ENCODE measurements around the gene CFD.
"Not testable (repeated sequence)": the region's sequence is repeated elsewhere in the genome, so short reads cannot be mapped to it uniquely, and the experiment has no call there.

CFD gene

DNA sequence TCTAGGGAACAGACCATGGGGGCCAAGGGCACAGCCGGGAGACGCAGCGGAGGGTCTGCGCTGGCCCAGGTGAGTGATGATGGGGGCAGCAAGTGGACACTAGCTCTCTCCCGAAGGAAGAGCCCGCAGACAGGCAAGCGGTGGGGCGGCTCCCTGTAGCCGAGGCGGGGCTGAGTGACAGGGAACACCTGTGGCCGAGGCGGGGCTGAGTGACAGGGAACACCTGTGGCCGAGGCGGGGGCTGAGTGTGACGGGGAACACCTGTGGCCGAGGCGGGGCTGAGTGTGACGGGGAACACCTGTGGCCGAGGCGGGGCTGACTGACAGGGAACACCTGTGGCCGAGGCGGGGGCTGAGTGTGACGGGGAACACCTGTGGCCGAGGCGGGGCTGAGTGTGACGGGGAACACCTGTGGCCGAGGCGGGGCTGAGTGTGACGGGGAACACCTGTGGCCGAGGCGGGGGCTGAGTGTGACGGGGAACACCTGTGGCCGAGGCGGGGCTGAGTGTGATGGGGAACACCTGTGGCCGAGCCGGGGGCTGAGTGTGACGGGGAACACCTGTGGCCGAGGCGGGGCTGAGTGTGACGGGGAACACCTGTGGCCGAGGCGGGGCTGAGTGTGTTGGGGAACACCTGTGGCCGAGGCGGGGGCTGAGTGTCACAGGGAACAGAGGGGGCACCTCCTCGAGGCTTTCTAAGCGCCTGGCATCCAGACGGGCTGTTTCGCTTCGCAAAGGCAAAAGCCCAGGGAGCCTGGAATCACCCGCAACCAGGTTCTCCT, 32.1 kb downstream of the CFD start:
- not testable (repeated sequence) for DNase-seq

DNA sequence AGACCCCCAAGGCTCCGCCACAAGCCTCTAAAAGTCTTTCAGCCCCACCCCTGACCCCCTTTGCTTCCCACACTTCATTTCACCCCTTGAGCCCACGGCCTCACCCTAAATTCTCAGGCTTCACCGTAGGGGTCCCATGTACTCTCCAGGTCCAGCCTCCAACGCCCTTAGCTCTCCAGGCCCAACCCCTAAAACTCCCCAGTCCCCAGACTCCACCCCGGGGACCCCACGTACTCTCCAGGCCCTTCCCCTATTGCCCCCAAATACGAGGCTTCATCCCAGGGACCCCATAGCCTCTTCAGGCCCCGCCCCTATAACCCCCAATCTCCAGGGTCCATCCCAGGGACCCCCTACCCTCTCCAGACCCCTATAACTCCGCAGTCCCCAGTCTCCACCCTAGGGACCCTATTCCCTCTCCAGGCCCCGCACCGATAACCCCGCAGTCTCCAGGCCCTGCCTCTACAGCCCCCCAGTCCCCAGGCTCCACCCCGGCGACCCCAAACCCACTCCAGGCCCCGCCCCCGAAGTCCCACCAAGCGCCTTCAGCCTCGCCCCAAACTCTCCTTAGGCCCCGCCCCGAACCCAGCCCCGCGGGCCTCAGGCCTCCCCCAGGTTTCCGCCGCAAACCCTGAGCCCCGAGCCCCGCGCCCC, 32.9 kb downstream of the CFD start:
- DNase-seq: no peak

DNA sequence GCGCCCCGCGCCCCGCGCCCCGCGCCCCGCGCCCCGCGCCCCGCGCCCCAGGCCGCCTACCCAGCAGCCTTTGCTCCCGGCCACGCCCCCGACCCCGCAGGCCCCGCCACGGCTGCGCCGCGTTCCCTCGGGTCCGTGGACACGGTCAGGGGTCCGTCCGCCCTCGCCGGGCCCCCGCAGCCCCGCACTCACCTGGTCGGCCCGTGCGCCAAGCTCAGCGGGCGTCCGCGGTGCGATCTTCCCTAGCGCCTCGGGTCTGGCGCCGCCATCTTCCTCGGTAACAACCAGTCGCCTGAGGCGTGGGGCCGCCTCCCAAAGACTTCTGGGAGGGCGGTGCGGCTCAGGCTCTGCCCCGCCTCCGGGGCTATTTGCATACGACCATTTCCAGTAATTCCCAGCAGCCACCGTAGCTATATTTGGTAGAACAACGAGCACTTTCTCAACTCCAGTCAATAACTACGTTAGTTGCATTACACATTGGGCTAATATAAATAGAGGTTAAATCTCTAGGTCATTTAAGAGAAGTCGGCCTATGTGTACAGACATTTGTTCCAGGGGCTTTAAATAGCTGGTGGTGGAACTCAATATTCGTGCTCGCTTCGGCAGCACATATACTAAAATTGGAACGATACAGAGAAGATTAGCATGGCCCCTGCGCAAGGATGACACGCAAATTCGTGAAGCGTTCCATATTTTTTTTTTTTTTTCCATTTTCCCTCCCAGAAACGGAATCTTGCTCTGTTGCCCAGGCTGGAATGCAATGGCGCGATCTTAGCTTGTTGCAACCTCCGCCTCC, 33.6 kb downstream of the CFD start, which contains the start of the genes MED16 and RNU6-9:
Gene MED16 (minus strand): TSS at position 294 of the 796 bp plus-strand sequence. CDS start 2,056 bp downstream, outside the sequence.
Gene RNU6-9 (plus strand): TSS at position 591 of the 796 bp plus-strand sequence.
- DNase-seq: peak; percentile 64

DNA sequence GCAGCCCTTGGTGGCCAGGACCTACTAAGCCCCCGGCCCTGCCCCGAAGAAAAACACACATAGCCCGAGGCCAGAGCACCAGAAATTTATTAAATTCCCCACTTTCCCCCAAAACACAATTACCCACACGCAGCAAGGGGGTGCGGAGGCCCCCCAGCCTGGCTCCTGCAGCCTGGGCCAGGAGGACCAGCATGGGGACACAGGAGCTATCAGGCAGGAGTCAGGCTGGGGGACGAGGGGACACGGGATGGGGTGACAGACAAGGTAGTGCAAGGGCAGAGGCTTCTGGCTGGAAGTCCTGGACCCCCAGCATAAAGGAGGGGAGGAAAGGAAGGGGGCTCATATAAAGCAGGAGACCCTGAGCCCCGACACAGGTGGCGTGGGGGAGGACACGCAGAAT, 37.0 kb downstream of the CFD start:
- no peak for DNase-seq

DNA sequence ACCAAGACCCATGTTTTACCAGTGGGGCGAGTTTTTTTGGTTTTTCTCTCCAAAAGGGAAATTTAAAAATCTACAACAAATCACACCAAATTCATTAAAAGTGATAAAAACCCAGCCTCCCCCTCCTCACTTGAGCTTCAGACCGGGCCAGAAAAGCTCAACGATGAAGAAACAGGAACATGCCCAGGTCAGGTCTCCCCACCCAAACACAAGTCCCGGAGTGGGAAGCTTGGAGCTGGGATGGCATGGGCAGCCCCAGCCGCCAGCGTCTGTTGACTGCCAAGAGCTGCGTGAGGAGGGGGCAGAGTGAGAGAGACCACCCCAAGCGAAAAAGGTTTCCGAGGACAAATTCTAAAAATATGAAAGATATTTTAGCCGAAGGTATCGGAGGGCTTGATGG, 37.5 kb downstream of the CFD start:
- no peak for DNase-seq

DNA sequence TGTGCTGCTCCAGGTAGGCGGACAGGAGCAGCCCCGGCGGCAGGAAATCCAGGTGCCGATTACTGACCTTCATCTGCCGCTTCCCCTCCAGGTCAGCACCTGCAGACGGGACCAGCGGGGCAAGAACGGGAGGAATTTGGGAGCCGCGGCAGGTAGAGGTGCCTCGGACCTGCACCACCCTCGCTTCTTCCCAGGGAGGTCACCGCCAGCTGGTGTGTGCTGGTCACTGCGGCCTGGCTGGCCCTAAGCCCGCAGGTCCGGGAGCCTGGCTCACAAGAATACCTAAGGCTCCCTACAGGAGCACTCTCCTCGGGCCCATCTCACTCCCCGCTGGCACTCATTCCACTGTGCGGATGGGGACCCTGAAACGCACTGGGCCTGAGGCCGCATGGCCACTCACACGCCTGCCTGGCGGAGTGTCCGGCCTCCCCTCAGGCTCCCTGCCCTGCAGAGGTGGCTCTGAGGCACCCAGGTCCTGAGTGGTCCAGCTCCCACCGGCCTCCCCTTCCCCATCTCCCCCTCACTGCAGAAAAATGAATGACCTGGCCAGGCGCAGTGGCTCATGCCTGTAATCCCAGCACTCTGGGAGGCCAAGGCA, 38.1 kb downstream of the CFD start:
- no peak for DNase-seq

DNA sequence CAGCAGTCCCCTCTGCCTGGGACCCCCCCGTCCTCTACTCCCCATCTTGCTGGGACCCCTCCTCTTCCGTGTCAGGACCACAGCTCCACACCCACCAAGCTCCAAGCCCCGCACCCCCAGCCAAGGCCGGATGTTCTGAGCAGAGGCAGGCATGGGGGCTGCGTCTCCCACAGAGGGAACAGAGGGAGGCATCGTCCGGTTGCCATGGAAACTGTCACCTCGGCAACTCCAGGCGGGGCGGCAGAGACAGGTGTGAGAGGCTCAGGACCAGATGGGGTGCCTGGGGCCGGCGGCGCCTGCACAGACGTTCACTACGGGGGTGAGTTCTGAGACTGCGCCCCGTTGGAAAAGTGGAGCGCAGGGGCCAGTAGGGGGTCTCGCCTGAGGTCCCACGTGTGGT, 39.2 kb downstream of the CFD start:
- no peak for DNase-seq

DNA sequence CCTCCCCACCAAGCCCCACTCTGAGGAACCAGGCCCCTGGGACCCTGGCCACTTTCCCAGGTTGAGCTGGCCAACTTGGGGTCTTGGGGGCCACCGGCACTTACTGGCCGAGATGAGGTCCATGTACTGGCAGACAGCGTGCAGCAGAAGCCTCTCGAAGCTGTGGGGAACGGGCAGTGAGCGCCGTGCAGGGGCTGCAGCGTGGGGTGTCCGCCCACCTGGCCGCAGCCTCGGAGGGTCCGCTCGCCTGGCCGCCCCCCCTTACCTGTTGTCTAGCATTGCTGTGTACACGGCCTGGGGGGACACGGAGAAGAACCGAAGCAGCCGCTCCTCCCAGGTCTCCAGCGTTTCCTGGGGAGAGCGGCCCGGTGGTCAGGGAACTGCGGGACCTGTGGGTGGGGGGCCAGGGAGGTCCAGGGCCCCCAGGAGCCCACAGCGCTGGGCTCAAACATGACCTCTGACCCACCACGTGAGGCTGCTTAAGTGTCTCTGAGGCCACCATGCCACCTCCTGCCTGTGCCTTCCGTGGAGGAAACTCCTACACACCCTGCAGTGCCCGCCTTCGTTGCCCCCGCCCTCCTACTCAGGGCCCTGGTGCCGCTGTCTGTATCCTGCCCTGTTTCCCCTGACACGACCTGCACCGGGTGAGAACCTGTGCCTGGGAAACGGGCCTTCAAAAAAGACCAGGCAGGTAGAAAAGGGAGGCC, 40.0 kb downstream of the CFD start:
- no peak for DNase-seq

DNA sequence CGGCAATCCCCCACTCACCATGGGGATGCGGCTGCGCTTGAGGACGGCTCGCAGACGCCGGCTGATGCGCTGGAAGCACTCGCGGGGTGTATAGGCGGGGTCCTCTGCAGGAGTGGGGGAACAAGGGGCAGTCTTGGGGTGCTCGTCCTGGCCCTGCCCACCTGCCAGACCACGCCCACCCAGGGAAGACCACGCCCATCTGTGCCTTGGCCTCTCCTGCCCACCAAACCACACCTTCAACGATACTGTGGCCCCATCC, 40.5 kb downstream of the CFD start:
- no peak for DNase-seq

DNA sequence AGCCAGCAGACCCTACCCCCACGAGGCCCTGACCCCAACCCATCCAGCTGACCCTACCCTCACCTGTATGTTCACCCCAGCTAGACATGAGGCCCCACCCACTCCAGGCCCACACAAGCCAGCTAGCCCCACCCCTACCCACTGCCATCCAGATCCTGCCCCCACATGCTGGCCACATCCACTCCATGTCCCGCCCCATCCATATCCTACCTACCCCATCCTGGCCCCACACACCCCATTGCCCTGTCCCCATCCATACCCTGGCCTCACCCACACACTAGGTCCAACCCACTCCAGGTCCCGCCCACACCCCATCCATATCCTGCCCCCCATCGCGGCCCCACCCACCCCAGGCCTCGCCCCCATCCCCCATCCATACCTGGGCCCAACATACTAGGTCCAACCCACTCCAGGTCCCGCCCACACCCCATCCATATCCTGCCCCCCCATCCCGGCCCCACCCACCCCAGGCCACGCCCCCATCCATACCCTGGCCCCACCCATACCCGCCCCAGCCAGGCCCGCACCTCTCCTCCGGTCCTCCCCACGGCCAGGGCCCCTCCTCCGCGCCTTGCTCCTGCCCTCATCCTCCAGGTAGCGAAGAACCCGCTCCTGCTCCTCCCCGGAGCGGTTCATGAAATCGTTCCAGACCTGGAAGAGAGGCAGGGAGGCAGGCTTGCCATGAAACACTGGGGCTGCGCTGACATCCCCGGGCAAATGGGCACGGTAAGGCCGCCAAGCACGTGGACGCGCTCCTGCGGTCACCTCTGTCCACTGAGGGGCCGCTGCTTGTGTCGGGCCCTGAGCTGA, 41.0 kb downstream of the CFD start:
- DNase-seq: no peak

DNA sequence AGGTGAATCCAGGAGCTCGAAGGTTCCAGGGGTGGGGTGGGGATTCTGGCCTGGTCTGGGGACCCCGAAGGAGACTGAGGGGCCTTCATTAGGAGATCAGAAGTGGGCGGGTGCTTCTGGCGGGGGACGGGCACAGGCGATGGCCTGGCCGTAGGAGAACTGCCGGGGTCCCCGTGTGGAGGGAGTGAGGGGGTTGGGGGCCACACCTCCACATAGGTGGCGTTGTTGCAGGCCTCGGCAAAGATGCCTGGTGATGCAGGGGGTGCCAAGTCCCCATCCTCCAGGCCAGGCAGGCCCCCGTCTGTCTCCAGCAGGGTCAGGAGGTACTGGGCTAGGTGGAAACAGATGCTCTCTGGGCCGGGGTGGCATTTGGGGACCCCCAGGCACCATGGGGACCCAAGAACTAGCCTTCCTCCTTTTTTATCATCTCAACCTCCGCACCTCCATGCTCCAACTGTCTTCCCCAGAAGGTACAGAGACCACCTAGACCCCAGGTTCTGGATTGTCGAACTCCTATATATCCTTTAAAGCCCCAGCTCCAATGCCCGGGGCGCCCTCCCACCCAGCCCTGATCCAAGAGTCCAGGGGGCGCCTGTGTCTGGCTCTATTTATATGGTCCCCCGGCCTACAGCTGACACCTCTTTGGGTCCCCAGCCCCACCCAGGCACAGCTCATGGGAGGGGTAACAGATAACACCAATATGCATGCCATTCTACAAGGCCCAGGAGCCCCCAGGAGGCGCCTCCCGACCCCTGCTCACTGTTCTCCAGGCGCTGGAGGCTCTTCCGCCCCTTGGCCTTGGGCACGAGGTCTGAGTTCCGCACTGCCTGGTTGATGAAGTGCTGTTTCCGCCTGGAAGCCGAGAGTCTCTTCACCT, 42.0 kb downstream of the CFD start:
- no peak for DNase-seq

DNA sequence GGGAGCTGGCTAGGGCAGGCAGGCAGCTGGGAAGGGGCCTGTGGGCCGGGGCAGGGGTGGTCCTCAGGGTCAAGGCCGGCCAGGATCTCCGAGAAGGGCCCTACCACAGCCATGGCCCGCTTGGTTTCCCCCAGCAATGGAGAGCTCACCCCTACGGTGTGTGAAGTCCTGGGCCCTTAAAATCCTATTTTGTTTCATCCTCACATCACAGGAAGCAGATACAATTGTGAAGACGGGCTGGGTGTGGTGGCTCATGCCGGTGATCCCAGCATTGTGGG, 42.6 kb downstream of the CFD start:
- no peak for DNase-seq

DNA sequence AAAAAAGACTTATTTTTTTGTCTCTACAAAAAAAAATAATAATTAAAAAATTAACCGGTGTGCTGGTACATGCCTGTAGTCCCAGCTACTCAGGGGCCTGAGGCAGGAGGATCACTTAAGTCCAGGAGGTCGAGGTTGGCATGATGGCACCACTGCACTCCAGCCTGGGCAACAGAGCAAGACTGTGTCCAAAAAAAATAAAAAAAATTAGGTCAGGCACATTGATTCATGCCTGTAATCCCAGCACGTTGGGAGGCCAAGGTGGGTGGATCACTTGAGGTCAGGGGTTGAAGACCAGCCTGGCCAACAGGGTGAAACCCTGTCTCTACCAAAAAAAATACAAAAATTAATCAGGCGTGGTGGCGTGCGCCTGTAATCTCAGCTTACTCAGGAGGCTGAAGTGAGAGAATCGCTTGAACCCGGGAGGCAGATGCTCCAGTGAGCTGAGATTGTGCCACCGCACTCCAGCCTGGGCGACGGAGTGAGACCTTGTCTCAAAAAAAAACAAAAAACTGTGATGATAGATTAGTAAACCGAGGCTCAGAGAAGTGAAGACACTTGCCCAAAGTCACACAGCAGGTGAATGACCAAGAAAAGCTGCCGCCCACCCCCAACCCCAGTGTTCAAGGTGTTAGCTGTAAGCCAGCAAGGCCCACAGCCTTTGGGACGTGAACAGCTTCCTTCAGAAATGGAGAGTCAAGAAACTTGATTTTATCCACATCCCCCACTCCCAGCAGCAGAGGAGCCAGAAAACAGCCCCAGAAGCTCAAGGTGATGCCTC, 43.2 kb downstream of the CFD start:
- DNase-seq: no peak

DNA sequence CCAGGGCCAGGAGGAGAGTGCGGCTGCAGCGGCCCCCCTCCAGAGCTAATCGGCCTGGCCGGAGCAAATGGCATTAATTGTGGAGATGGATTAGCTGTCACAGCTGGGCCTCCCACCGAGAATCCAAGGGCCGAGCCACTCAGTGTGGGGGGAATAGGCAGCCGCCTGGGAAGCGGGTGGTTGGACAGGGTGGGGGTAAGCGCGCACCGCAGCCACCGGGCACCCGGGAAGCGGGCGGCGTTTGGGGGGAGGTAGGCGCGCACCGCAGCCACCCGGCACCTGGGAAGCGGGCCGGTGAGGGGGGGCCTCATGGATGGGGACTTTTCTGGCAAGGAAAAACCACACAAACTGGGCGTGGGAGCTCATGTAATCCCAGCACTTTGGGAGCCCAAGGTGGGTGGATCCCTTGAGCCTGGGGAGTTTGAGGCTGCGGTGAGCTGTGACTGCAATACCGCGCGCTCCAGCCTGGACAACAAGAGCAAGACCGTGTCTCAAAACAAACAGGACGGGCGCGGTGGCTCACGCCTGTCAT, 43.9 kb downstream of the CFD start:
- DNase-seq: no peak

DNA sequence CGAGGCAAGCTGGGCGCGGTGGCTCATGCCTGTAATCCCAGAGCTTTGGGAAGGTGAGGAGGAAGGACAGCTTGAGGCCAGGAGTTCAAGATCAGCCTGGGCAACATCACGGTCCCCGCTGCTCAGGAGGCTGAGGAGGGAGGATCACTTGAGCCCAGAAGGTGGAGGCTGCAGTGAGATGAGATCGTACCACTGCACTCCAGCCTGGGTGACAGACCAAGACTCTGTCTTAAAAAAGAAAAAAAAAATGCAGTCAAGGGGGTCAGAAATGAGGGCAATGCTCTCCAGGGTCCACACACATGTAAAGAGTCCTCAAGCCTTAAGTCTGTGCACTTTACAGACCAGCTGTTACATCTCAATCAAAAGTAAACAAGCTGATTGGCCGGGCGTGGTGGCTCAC, 45.1 kb downstream of the CFD start:
- DNase-seq: no peak

DNA sequence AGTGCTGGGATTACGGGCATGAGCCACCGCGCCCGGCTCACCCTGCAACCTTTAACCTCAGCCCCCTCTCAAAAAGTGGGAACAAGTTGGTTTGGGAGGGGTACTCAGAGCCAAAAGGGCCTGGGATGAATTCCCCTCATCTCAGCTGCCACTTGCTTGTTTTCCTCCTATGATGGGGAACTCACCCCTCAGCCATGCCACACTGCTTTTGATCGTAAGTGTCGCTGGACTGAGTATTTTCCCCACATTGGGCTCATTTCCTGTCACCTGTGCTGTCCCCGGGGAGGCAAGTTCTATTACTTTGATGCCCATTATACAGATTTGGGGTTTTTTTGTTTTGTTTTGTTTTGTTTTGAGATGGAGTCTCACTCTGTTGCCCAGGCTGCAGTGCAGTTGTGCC, 47.0 kb downstream of the CFD start:
- DNase-seq: no peak

DNA sequence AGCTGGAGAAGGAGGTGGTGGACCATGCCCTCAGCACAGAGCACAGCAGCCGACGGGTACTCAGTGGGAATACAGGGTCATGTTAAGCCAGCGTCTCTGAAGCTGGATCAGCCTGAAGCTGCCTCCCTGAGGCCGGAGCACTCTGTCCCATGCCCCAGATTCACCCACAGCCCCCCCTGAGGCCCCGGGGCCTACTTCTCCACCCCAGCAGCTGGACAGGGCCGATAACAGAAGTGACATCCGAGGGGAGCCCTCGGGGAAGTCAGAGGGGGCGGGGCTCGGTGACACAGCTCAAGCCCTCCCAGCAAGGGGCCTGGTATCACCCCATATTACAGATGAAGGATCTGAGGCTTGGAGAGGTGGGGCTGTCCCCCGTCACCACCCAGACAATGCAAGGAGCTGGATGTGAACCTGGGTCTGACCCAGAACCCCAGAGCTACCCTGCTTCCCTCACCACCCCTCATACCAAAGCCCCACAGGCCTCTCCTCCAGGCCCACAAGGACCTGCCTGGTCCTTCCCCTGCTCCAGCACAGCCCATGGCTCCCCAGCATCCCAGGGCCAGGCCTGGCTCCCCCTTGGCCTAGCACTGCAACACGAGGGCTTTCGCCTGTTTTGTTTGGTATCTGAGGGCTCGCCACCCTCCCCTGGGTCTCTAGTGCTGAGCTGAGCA, 47.9 kb downstream of the CFD start:
- no peak for DNase-seq

DNA sequence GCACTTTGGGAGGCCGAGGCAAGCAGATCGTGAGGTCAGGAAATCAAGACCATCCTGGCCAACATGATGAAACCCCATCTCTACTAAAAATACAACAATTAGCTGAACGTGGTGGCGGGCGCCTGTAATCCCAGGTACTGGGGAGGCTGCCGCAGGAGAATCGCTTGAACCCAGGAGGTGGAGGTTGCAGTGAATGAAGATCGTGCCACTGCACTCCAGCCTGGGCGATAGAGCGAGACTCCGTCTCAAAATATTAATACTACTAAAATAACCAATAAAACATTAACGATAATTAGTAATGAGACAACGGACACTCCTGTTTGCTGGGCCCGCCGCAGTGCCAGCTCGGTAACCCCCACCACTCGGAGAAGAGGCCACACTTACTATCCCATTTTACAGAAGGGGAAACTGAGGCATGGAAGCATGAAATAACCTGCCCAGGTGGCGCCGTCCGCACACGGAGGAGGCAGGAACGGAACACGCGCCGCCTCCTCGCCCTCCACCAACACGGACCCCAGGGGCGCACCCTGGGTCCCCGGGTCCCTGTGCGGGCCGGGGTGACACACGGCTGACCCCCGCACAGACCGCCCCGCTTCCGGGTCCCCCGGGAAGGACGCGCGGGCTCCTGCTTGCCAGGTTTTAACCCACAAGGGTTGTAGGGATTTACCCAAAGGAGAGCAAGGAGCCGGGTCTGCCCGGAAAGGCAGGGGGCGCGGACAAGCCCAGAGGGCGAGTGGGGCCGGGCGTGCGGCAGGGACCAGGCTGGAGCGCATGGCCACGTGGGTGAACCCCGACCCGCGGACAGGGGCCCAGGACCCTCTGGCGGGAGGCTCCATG, 52.0 kb downstream of the CFD start:
- DNase-seq: no peak

Data from NCI-H1436 treated with DMSO at 0.1 percent for 48 hours (cell line).